GM12878 (cell line): Measurements from ENCODE around the gene FAF1.
"Not testable (repeated sequence)": the region's sequence is repeated elsewhere in the genome, so short reads cannot be mapped to it uniquely, and the experiment has no call there.

Experiments
- BHLHE40 ChIP-seq, 2 experiments: fragments of 450-650 bp in 1 of 2; IDR thresholded peaks; 2 replicates each; pipeline ENCODE4 v1.6.1; 2011 to 2017; ENCODE audit warnings: low read depth in 2 of 2, borderline replicate concordance in 1 of 2, improper control_type of control experiment in 1 of 2, low read length in 1 of 2, mild to moderate bottlenecking in 1 of 2
- BMI1 ChIP-seq: fragments of 450-650 bp; IDR thresholded peaks from 2 replicates; pipeline ENCODE4 v1.6.1; 2016; ENCODE audit warnings: mild to moderate bottlenecking, moderate library complexity, borderline replicate concordance
- BRCA1 ChIP-seq: IDR thresholded peaks from 2 replicates; pipeline ENCODE4 v1.6.1; 2011; ENCODE audit warnings: low read depth, low read length, improper control_type of control experiment
- CTCF ChIP-seq, 3 experiments: IDR thresholded peaks in 2 of 3; conservative IDR thresholded peaks in 1 of 3; 2 replicates each; pipeline ENCODE4 v1.5.1; 2011; ENCODE audit warnings: low read depth in 3 of 3, low read length in 3 of 3, mild to moderate bottlenecking in 3 of 3, control low read depth in 2 of 3, moderate library complexity in 2 of 3, inconsistent platforms in 1 of 3, mixed read lengths in 1 of 3; ENCODE audit not compliant: control insufficient read depth in 2 of 3, insufficient read depth in 1 of 3; ENCODE audit errors: extremely low read depth in 1 of 3
- EZH2 ChIP-seq: IDR thresholded peaks from 2 replicates; pipeline ENCODE4 v1.6.1; 2012; ENCODE audit warnings: low read depth, mild to moderate bottlenecking, control low read depth, inconsistent platforms, low read length, borderline replicate concordance; ENCODE audit not compliant: control insufficient read depth
- MEF2A ChIP-seq: IDR thresholded peaks from 2 replicates; pipeline ENCODE4 v1.6.1; 2011; ENCODE audit warnings: low read depth, mild to moderate bottlenecking, low read length, moderate library complexity; ENCODE audit not compliant: insufficient read depth
- PAX5 ChIP-seq: IDR thresholded peaks from 2 replicates; pipeline ENCODE4 v1.6.1; 2011; ENCODE audit warnings: low read depth, low read length, borderline replicate concordance
- POLR2A ChIP-seq: IDR thresholded peaks from 2 replicates; pipeline ENCODE4 v1.6.1; 2011; ENCODE audit warnings: low read depth, mild to moderate bottlenecking, low read length
- RAD21 ChIP-seq: IDR thresholded peaks from 2 replicates; pipeline ENCODE4 v1.6.1; 2011; ENCODE audit warnings: mild to moderate bottlenecking, low read depth, low read length, moderate library complexity; ENCODE audit not compliant: insufficient read depth
- REST ChIP-seq: IDR thresholded peaks from 2 replicates; pipeline ENCODE4 v1.6.1; 2012; ENCODE audit warnings: mild to moderate bottlenecking, low read depth, low read length
- RUNX3 ChIP-seq: IDR thresholded peaks from 2 replicates; pipeline ENCODE4 v1.6.1; 2012; ENCODE audit warnings: low read length, inconsistent platforms
- SP1 ChIP-seq: IDR thresholded peaks from one replicate; pipeline ENCODE4 v1.6.1; 2011; ENCODE audit warnings: low read depth, low read length
- TF ChIP-seq, protein P1 (sequence below): IDR thresholded peaks from 2 replicates; pipeline ENCODE4 v1.6.1; 2011; ENCODE audit warnings: borderline replicate concordance, low read depth, mild to moderate bottlenecking, moderate library complexity, low read length; ENCODE audit not compliant: insufficient read depth, poor library complexity, severe bottlenecking
- TF ChIP-seq, protein P2 (sequence below): IDR thresholded peaks from 2 replicates; pipeline ENCODE4 v1.6.1; 2012; ENCODE audit warnings: low read depth, low read length, improper control_type of control experiment

DNA sequence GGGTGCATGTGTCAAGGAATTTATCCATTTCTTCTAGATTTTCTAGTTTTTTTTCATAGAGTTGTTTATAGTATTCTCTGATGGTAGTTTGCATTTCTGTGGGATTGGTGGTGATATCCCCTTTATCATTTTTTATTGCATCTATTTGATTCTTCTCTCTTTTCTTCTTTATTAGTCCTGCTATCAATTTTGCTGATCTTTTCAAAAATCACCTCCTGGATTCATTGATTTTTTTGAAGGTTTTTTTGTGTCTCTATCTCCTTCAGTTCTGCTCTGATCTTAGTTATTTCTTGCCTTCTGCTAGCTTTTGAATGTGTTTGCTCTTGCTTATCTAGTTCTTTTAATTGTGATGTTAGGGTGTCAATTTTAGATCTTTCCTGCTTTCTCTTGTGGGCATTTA, 52.5 kb downstream of the FAF1 start:
- TF ChIP-seq, protein P1, sequence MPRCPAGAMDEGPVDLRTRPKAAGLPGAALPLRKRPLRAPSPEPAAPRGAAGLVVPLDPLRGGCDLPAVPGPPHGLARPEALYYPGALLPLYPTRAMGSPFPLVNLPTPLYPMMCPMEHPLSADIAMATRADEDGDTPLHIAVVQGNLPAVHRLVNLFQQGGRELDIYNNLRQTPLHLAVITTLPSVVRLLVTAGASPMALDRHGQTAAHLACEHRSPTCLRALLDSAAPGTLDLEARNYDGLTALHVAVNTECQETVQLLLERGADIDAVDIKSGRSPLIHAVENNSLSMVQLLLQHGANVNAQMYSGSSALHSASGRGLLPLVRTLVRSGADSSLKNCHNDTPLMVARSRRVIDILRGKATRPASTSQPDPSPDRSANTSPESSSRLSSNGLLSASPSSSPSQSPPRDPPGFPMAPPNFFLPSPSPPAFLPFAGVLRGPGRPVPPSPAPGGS, result not testable (repeated sequence)
- TF ChIP-seq, protein P2, sequence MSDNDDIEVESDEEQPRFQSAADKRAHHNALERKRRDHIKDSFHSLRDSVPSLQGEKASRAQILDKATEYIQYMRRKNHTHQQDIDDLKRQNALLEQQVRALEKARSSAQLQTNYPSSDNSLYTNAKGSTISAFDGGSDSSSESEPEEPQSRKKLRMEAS, result not testable (repeated sequence)
- TF ChIP-seq REST; CTCF (IDR thresholded peaks at IDR 0.05 in 2 of 3, conservative IDR thresholded peaks at IDR 0.05 in 1 of 3; ENCODE audit: control insufficient read depth in 2 of 3, extremely low read depth in 1 of 3, insufficient read depth in 1 of 3, low read depth in 3 of 3, low read length in 3 of 3); BMI1; POLR2A; MEF2A; SP1; PAX5; BRCA1; RAD21; EZH2; RUNX3; BHLHE40 (IDR thresholded peaks at IDR 0.05; ENCODE audit: borderline replicate concordance in 1 of 2, low read depth in 2 of 2, low read length in 1 of 2): not testable (repeated sequence)
